Fibroblast of villous mesenchyme (primary cell): ENCODE results near the gene ST6GALNAC4. TPM values are rescaled to one million over a fixed set of nuclear protein-coding genes. Genes with fewer than 3 reads are reported as not detected.

Experiments
- DNase-seq: peaks from one replicate; pipeline ENCODE4 v3.0.0-alpha.2; 2010; ENCODE audit warnings: low read depth
- H3K4me3 ChIP-seq: 2 replicates; pipeline ENCODE4 v1.5.1; 2011; ENCODE audit warnings: low read depth, mild to moderate bottlenecking, low read length
- CTCF ChIP-seq: IDR thresholded peaks from 2 replicates; pipeline ENCODE4 v1.5.1; 2012; ENCODE audit warnings: low read depth, mild to moderate bottlenecking, low read length; ENCODE audit not compliant: insufficient read depth
- total RNA-seq: library from RNA; depleted of rRNA; stranded (reverse); fragments of >200 nt; gene quantifications from 2 replicates; pipeline ENCODE4 v1.2.3, GENCODE V29; 2012

Gene ST6GALNAC4
- total RNA-seq, 1 donor: 34.1 TPM

GRCh38 chr9:127942216-127943010, 25.6 kb upstream of the ST6GALNAC4 start:
- peak; percentile 64 for DNase-seq
- TF ChIP-seq CTCF: peak; percentile 86
- H3K4me3 ChIP-seq: no peak overlapping the region

DNA sequence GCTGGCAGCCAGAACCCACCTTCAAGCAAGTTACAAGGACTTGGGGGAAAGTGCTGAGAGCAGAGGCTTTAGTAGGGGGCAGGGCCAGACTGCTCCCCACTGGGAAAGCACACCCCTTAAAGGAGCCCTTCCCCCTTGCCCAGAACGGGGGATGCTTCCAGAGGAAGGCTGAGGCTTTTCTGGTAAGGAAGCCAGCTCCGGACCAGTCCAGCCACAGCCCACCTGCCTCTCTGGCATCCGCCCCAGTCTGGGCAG, 25.0 kb upstream of the ST6GALNAC4 start:
- DNase-seq: no peak

DNA sequence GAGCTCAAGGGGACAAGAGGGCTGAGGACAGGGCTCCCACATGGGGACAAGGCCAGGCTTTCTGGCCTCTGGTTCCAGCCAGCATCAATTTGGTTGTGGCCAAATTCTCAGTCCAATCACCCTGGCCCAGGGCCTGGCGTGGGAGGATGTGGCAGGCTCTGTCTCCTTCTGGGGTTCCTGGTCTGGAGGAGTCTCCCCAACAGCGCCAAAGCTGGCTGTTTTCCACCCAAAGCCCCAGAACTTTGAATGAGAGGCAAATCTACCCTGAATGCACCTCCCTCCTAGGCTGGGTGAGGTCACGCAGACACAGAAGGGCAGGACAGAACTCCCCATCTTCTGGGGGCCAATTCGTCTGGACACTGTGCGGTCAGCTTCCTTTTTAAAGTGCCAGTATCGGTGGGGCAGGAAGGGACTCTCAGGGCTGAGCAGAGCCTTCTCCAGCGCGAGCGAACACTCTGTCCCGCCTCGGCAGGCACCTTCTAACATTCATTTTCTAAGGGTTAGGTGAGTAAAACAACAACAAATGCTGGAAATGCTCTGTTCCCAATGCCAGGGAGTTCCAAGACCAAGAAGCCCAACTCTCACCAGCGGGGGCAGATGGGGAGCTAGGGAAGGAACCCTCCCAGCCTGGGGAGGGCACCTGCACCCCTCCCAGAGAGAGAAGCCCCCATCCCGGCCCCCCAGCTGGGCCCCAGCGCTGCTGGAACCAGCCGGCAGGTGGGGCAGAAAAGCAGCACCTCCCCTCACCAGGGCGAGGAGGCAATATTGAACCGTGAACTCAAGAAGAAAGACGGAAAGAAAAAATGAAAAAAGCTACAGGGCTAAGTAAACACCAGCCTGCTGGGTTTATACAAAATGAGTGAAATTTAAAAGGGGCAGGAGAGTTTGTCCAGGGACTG, 24.5 kb upstream of the ST6GALNAC4 start:
- H3K4me3 ChIP-seq: no peak overlapping the region
- DNase-seq: no peak
- no peak for TF ChIP-seq CTCF

More for the DNA sequence above, 25.0 kb upstream of the ST6GALNAC4 start:
- no peak overlapping the region for H3K4me3 ChIP-seq
- no peak for TF ChIP-seq CTCF

DNA sequence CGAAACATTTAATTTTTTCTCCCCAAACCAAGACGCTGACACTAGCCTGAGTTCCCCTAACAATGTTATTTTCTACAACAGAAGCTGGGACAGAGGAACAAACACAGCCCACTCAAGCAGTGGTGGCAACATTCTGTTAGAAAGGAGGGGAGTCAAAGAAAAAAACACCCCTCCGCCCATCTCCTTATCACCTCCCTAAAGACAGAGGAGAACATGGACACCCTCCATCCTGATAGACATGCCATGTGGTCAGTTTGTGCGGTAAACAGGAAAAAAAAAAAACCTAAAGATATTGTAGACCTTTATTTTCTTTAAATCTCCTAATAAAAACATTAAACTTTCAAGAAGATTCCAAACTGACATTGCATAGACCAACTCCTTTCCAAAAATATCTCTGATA, 23.8 kb upstream of the ST6GALNAC4 start:
- no peak for DNase-seq
- no peak overlapping the region for H3K4me3 ChIP-seq
- no peak for TF ChIP-seq CTCF

- peak overlapping the region; percentile 82 for H3K4me3 ChIP-seq
- no peak for TF ChIP-seq CTCF
- no peak for DNase-seq
Observed at GRCh38 chr9:127938298-127938690, 21.5 kb upstream of the ST6GALNAC4 start.

DNA sequence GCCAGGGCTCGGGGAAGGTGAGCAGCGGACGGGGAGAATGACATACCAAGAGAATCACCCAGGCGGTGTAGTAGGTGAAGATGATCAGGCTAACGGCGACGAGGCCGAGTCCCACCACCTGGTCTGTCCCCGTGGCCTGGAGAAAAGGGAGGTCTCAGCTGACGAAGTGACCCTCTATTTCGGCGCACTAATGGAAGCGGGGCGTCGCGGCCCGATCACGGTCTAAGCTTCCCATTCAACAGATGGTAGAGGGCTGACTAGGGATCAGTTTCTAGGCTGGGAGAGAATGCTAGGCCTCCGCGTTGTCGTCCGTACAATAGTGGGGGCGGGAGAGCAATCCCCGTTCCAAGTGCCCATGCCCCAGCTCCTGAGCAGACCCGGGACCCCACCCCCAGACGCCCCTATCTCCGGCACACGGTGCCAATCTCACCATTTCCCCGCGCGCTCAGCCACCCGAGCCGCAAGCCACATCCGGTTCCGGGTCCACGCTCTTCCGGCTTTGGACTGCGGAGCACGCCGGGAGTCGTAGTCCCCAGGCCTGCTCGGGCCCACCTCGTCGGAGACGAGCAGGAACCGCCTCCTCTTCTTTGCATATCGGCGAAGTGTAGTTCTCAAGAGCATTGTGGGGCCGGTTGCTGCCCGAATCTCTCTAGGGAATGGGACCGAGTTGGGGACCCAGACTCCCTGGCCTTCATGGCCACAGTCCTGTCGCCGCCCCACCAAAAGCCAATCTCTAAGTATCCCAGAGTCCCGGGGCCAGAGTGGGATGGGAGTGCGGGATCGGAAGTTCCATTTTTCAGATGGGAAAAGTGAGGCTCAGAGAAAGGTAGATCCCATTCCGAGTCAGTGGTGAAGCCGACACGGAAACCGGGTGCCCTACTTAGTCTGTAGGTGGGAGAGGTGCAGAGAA, 20.8 kb upstream of the ST6GALNAC4 start, which contains the start of gene DPM2:
Gene DPM2, minus strand, starts transcription at position 467 of the 910 bp plus-strand sequence. Its CDS starts 34 bp downstream, at position 433.
- peak within 1 kb of the TSS; percentile 82 for H3K4me3 ChIP-seq
- DNase-seq: peak; percentile 80
- TF ChIP-seq CTCF: no peak
